ENCODE results near the gene ADAP2.
"Not testable (repeated sequence)": the region's sequence is repeated elsewhere in the genome, so short reads cannot be mapped to it uniquely, and the experiment has no call there.

Gene ADAP2

GRCh38 chr17:30969989-30970830, 48.5 kb downstream of the ADAP2 start:
- DNase-seq (ENCODE audit: low read depth) = no peak

- peak; percentile 42 for DNase-seq (ENCODE audit: low read depth)
Measured at GRCh38 chr17:30970831-30971567, 49.3 kb downstream of the ADAP2 start, which contains the start of gene RNF135. Gene RNF135 (plus strand): TSS chr17:30971039. CDS start chr17:30971074, 35 bp downstream.

- no peak for DNase-seq (ENCODE audit: low read depth)
Measured at GRCh38 chr17:30975042-30975820, 53.5 kb downstream of the ADAP2 start.

GRCh38 chr17:30979919-30980318, 58.2 kb downstream of the ADAP2 start:
- DNase-seq (ENCODE audit: low read depth) = not testable (repeated sequence)

GRCh38 chr17:30981531-30982519, 60.1 kb downstream of the ADAP2 start:
- DNase-seq (ENCODE audit: low read depth) = no peak

- no peak for DNase-seq (ENCODE audit: low read depth)
Measured at GRCh38 chr17:30982855-30983254, 61.1 kb downstream of the ADAP2 start.

- no peak for DNase-seq (ENCODE audit: low read depth)
Measured at GRCh38 chr17:30990458-30990857, 68.7 kb downstream of the ADAP2 start.

GRCh38 chr17:30992551-30992950, 70.8 kb downstream of the ADAP2 start:
- no peak for DNase-seq (ENCODE audit: low read depth)

- DNase-seq (ENCODE audit: low read depth) = no peak
Measured at GRCh38 chr17:30995347-30995746, 73.6 kb downstream of the ADAP2 start.

GRCh38 chr17:30996486-30996885, 74.7 kb downstream of the ADAP2 start:
- no peak for DNase-seq (ENCODE audit: low read depth)

GRCh38 chr17:30997270-30997669, 75.5 kb downstream of the ADAP2 start:
- DNase-seq (ENCODE audit: low read depth) = no peak

- no peak for DNase-seq (ENCODE audit: low read depth)
Measured at GRCh38 chr17:30997842-30998241, 76.1 kb downstream of the ADAP2 start.

- DNase-seq (ENCODE audit: low read depth) = no peak
Measured at GRCh38 chr17:31002047-31002446, 80.3 kb downstream of the ADAP2 start.

- DNase-seq (ENCODE audit: low read depth) = no peak
Measured at GRCh38 chr17:31003225-31003866, 81.6 kb downstream of the ADAP2 start.

- DNase-seq (ENCODE audit: low read depth) = no peak
Measured at GRCh38 chr17:31004160-31004559, 82.4 kb downstream of the ADAP2 start.

- DNase-seq (ENCODE audit: low read depth) = no peak
Measured at GRCh38 chr17:31007695-31008373, 86.1 kb downstream of the ADAP2 start.

- peak; percentile 19 for DNase-seq (ENCODE audit: low read depth)
Measured at GRCh38 chr17:31008374-31009041, 86.8 kb downstream of the ADAP2 start.
